ENCODE data around the gene COL4A2. TPM values are rescaled to one million over a fixed set of nuclear protein-coding genes. Genes with fewer than 3 reads are reported as not detected.

COL4A2 gene
- total RNA-seq, 1 donor from 2014 or later = 511 TPM

GRCh38 chr13:110270507-110270906 lies 36.6 kb upstream of the COL4A2 start:
- peaks cover 22 to 30% (median 23%) of the 10 kb centered on the region in 3 donors for H3K4me1 ChIP-seq (ENCODE audit: control insufficient read depth in 3 of 3, insufficient read depth in 3 of 3, low read length in 3 of 3)
- H3K9ac ChIP-seq (ENCODE audit: low read depth in 1 of 3, low read length in 3 of 3) = no peak overlapping the region
- no peak overlapping the region for H3K27ac ChIP-seq (ENCODE audit: low read depth, low read length)
- no peaks in the 10 kb centered on the region for H3K9me3 ChIP-seq (ENCODE audit: control insufficient read depth in 3 of 3, low read length in 3 of 3)
- H3K36me3 ChIP-seq (ENCODE audit: control insufficient read depth in 3 of 3, insufficient read depth in 3 of 3, low read length in 3 of 3) = peaks cover 0 to 3% (median 0%) of the 10 kb centered on the region in 3 donors
- no peak overlapping the region for H3K4me3 ChIP-seq (ENCODE audit: low read length in 3 of 3)
- peaks cover 10 to 26% (median 14%) of the 10 kb centered on the region in 3 donors for H3K27me3 ChIP-seq (ENCODE audit: control insufficient read depth in 3 of 3, insufficient read depth in 3 of 3, low read length in 3 of 3)

GRCh38 chr13:110271313-110271712 lies 35.8 kb upstream of the COL4A2 start:
- Histone ChIP-seq H3K27ac (ENCODE audit: low read depth, low read length) (peak overlapping the region; percentile 3), H3K4me1 (ENCODE audit: control insufficient read depth in 3 of 3, insufficient read depth in 3 of 3, low read length in 3 of 3) (peaks cover 18 to 23% (median 21%) of the 10 kb centered on the region in 3 donors)

GRCh38 chr13:110272227-110272626 lies 34.9 kb upstream of the COL4A2 start:
- H3K9ac ChIP-seq (ENCODE audit: low read depth in 1 of 3, low read length in 3 of 3) = no peak overlapping the region
- H3K27me3 ChIP-seq (ENCODE audit: control insufficient read depth in 3 of 3, insufficient read depth in 3 of 3, low read length in 3 of 3) = peaks cover 4 to 15% (median 10%) of the 10 kb centered on the region in 3 donors
- peaks cover 15 to 22% (median 21%) of the 10 kb centered on the region in 3 donors for H3K4me1 ChIP-seq (ENCODE audit: control insufficient read depth in 3 of 3, insufficient read depth in 3 of 3, low read length in 3 of 3)
- H3K27ac ChIP-seq (ENCODE audit: low read depth, low read length) = no peak overlapping the region
- peaks cover 0 to 3% (median 0%) of the 10 kb centered on the region in 3 donors for H3K36me3 ChIP-seq (ENCODE audit: control insufficient read depth in 3 of 3, insufficient read depth in 3 of 3, low read length in 3 of 3)
- H3K9me3 ChIP-seq (ENCODE audit: control insufficient read depth in 3 of 3, low read length in 3 of 3) = no peaks in the 10 kb centered on the region
- H3K4me3 ChIP-seq (ENCODE audit: low read length in 3 of 3) = no peak overlapping the region

More at GRCh38 chr13:110271313-110271712, 35.8 kb upstream of the COL4A2 start:
- Histone ChIP-seq H3K27me3 (ENCODE audit: control insufficient read depth in 3 of 3, insufficient read depth in 3 of 3, low read length in 3 of 3) (peaks cover 6 to 21% (median 10%) of the 10 kb centered on the region in 3 donors), H3K9ac (ENCODE audit: low read depth in 1 of 3, low read length in 3 of 3) (no peak overlapping the region), H3K4me3 (ENCODE audit: low read length in 3 of 3) (no peak overlapping the region), H3K9me3 (ENCODE audit: control insufficient read depth in 3 of 3, low read length in 3 of 3) (no peaks in the 10 kb centered on the region), H3K36me3 (ENCODE audit: control insufficient read depth in 3 of 3, insufficient read depth in 3 of 3, low read length in 3 of 3) (peaks cover 0 to 3% (median 0%) of the 10 kb centered on the region in 3 donors)

GRCh38 chr13:110272651-110273050 lies 34.4 kb upstream of the COL4A2 start:
- no peaks in the 10 kb centered on the region for H3K9me3 ChIP-seq (ENCODE audit: control insufficient read depth in 3 of 3, low read length in 3 of 3)
- H3K9ac ChIP-seq (ENCODE audit: low read depth in 1 of 3, low read length in 3 of 3) = no peak overlapping the region
- peaks cover 15 to 25% (median 21%) of the 10 kb centered on the region in 3 donors for H3K4me1 ChIP-seq (ENCODE audit: control insufficient read depth in 3 of 3, insufficient read depth in 3 of 3, low read length in 3 of 3)
- H3K27ac ChIP-seq (ENCODE audit: low read depth, low read length) = no peak overlapping the region
- H3K4me3 ChIP-seq (ENCODE audit: low read length in 3 of 3) = no peak overlapping the region
- peaks cover 0 to 3% (median 0%) of the 10 kb centered on the region in 3 donors for H3K36me3 ChIP-seq (ENCODE audit: control insufficient read depth in 3 of 3, insufficient read depth in 3 of 3, low read length in 3 of 3)
- H3K27me3 ChIP-seq (ENCODE audit: control insufficient read depth in 3 of 3, insufficient read depth in 3 of 3, low read length in 3 of 3) = peaks cover 4 to 12% (median 10%) of the 10 kb centered on the region in 3 donors

GRCh38 chr13:110273254-110273653 lies 33.8 kb upstream of the COL4A2 start:
- no peaks in the 10 kb centered on the region for H3K9me3 ChIP-seq (ENCODE audit: control insufficient read depth in 3 of 3, low read length in 3 of 3)
- H3K27me3 ChIP-seq (ENCODE audit: control insufficient read depth in 3 of 3, insufficient read depth in 3 of 3, low read length in 3 of 3) = peaks cover 4 to 8% (median 7%) of the 10 kb centered on the region in 3 donors
- H3K9ac ChIP-seq (ENCODE audit: low read depth in 1 of 3, low read length in 3 of 3) = no peak overlapping the region
- no peak overlapping the region for H3K4me3 ChIP-seq (ENCODE audit: low read length in 3 of 3)
- peaks cover 0 to 2% (median 0%) of the 10 kb centered on the region in 3 donors for H3K36me3 ChIP-seq (ENCODE audit: control insufficient read depth in 3 of 3, insufficient read depth in 3 of 3, low read length in 3 of 3)
- H3K27ac ChIP-seq (ENCODE audit: low read depth, low read length) = no peak overlapping the region
- peaks cover 15 to 25% (median 18%) of the 10 kb centered on the region in 3 donors for H3K4me1 ChIP-seq (ENCODE audit: control insufficient read depth in 3 of 3, insufficient read depth in 3 of 3, low read length in 3 of 3)

- H3K27ac ChIP-seq (ENCODE audit: low read depth, low read length) = no peak overlapping the region
- H3K9me3 ChIP-seq (ENCODE audit: control insufficient read depth in 3 of 3, low read length in 3 of 3) = no peaks in the 10 kb centered on the region
- peaks cover 1 to 4% (median 2%) of the 10 kb centered on the region in 3 donors for H3K27me3 ChIP-seq (ENCODE audit: control insufficient read depth in 3 of 3, insufficient read depth in 3 of 3, low read length in 3 of 3)
- no peaks in the 10 kb centered on the region for H3K36me3 ChIP-seq (ENCODE audit: control insufficient read depth in 3 of 3, insufficient read depth in 3 of 3, low read length in 3 of 3)
- H3K4me3 ChIP-seq (ENCODE audit: low read length in 3 of 3) = no peak overlapping the region
- peaks cover 11 to 29% (median 12%) of the 10 kb centered on the region in 3 donors for H3K4me1 ChIP-seq (ENCODE audit: control insufficient read depth in 3 of 3, insufficient read depth in 3 of 3, low read length in 3 of 3)
- no peak overlapping the region for H3K9ac ChIP-seq (ENCODE audit: low read depth in 1 of 3, low read length in 3 of 3)
Measured at GRCh38 chr13:110274687-110275086, 32.4 kb upstream of the COL4A2 start.

- H3K27ac ChIP-seq (ENCODE audit: low read depth, low read length) = no peak overlapping the region
- H3K9me3 ChIP-seq (ENCODE audit: control insufficient read depth in 3 of 3, low read length in 3 of 3) = no peaks in the 10 kb centered on the region
- H3K27me3 ChIP-seq (ENCODE audit: control insufficient read depth in 3 of 3, insufficient read depth in 3 of 3, low read length in 3 of 3) = peaks cover 0 to 2% (median 1%) of the 10 kb centered on the region in 3 donors
- peaks cover 4 to 28% (median 13%) of the 10 kb centered on the region in 3 donors for H3K4me1 ChIP-seq (ENCODE audit: control insufficient read depth in 3 of 3, insufficient read depth in 3 of 3, low read length in 3 of 3)
- H3K36me3 ChIP-seq (ENCODE audit: control insufficient read depth in 3 of 3, insufficient read depth in 3 of 3, low read length in 3 of 3) = no peaks in the 10 kb centered on the region
- no peak overlapping the region for H3K9ac ChIP-seq (ENCODE audit: low read depth in 1 of 3, low read length in 3 of 3)
- H3K4me3 ChIP-seq (ENCODE audit: low read length in 3 of 3) = no peak overlapping the region
Measured at GRCh38 chr13:110275931-110276552, 31.0 kb upstream of the COL4A2 start.

GRCh38 chr13:110276553-110276950 lies 30.5 kb upstream of the COL4A2 start:
- H3K9ac ChIP-seq (ENCODE audit: low read depth in 1 of 3, low read length in 3 of 3) = no peak overlapping the region
- H3K27ac ChIP-seq (ENCODE audit: low read depth, low read length) = no peak overlapping the region
- no peak overlapping the region for H3K4me3 ChIP-seq (ENCODE audit: low read length in 3 of 3)
- peaks cover 2 to 23% (median 10%) of the 10 kb centered on the region in 3 donors for H3K4me1 ChIP-seq (ENCODE audit: control insufficient read depth in 3 of 3, insufficient read depth in 3 of 3, low read length in 3 of 3)
- no peaks in the 10 kb centered on the region for H3K36me3 ChIP-seq (ENCODE audit: control insufficient read depth in 3 of 3, insufficient read depth in 3 of 3, low read length in 3 of 3)
- H3K9me3 ChIP-seq (ENCODE audit: control insufficient read depth in 3 of 3, low read length in 3 of 3) = no peaks in the 10 kb centered on the region
- peaks cover 0 to 5% (median 0%) of the 10 kb centered on the region in 3 donors for H3K27me3 ChIP-seq (ENCODE audit: control insufficient read depth in 3 of 3, insufficient read depth in 3 of 3, low read length in 3 of 3)

GRCh38 chr13:110277357-110277975 lies 29.6 kb upstream of the COL4A2 start:
- Histone ChIP-seq H3K9ac (ENCODE audit: low read depth in 1 of 3, low read length in 3 of 3) (no peak overlapping the region), H3K4me1 (ENCODE audit: control insufficient read depth in 3 of 3, insufficient read depth in 3 of 3, low read length in 3 of 3) (peaks cover 4 to 26% (median 13%) of the 10 kb centered on the region in 3 donors), H3K27me3 (ENCODE audit: control insufficient read depth in 3 of 3, insufficient read depth in 3 of 3, low read length in 3 of 3) (peaks cover 0 to 5% (median 0%) of the 10 kb centered on the region in 3 donors), H3K9me3 (ENCODE audit: control insufficient read depth in 3 of 3, low read length in 3 of 3) (no peaks in the 10 kb centered on the region), H3K27ac (ENCODE audit: low read depth, low read length) (no peak overlapping the region), H3K36me3 (ENCODE audit: control insufficient read depth in 3 of 3, insufficient read depth in 3 of 3, low read length in 3 of 3) (no peaks in the 10 kb centered on the region), H3K4me3 (ENCODE audit: low read length in 3 of 3) (no peak overlapping the region)

GRCh38 chr13:110278859-110279258 lies 28.2 kb upstream of the COL4A2 start:
- no peaks in the 10 kb centered on the region for H3K9me3 ChIP-seq (ENCODE audit: control insufficient read depth in 3 of 3, low read length in 3 of 3)
- H3K4me3 ChIP-seq (ENCODE audit: low read length in 3 of 3) = no peak overlapping the region
- peaks cover 0 to 2% (median 0%) of the 10 kb centered on the region in 3 donors for H3K36me3 ChIP-seq (ENCODE audit: control insufficient read depth in 3 of 3, insufficient read depth in 3 of 3, low read length in 3 of 3)
- H3K27me3 ChIP-seq (ENCODE audit: control insufficient read depth in 3 of 3, insufficient read depth in 3 of 3, low read length in 3 of 3) = peaks cover 0 to 5% (median 0%) of the 10 kb centered on the region in 3 donors
- no peak overlapping the region for H3K27ac ChIP-seq (ENCODE audit: low read depth, low read length)
- H3K9ac ChIP-seq (ENCODE audit: low read depth in 1 of 3, low read length in 3 of 3) = no peak overlapping the region
- peaks cover 8 to 25% (median 13%) of the 10 kb centered on the region in 3 donors for H3K4me1 ChIP-seq (ENCODE audit: control insufficient read depth in 3 of 3, insufficient read depth in 3 of 3, low read length in 3 of 3)

Measured in skeletal muscle tissue (tissue), 4 donors.